Ishikawa (cell line): ENCODE results near the gene KLF3.

Experiments used
- CEBPB ChIP-seq: IDR thresholded peaks from 2 replicates; pipeline ENCODE4 v1.6.1; 2012
- CREB1 ChIP-seq: IDR thresholded peaks from 2 replicates; pipeline ENCODE4 v1.6.1; 2012; ENCODE audit warnings: low read depth
- EGR1 ChIP-seq: IDR thresholded peaks from 2 replicates; pipeline ENCODE4 v1.6.1; 2012
- EP300 ChIP-seq: IDR thresholded peaks from 2 replicates; pipeline ENCODE4 v1.6.1; 2012; ENCODE audit warnings: borderline replicate concordance
- FOXM1 ChIP-seq: IDR thresholded peaks from 2 replicates; pipeline ENCODE4 v1.6.1; 2012; ENCODE audit warnings: low read depth, borderline replicate concordance
- NFIC ChIP-seq: IDR thresholded peaks from 2 replicates; pipeline ENCODE4 v1.6.1; 2012
- RAD21 ChIP-seq: IDR thresholded peaks from 2 replicates; pipeline ENCODE4 v1.6.1; 2012; ENCODE audit warnings: low read depth
- REST ChIP-seq: IDR thresholded peaks from 2 replicates; pipeline ENCODE4 v1.6.1; 2012; ENCODE audit warnings: low read depth, mild to moderate bottlenecking
- TAF1 ChIP-seq: IDR thresholded peaks from 2 replicates; pipeline ENCODE4 v1.6.1; 2012; ENCODE audit warnings: low read depth, mild to moderate bottlenecking
- TCF12 ChIP-seq: IDR thresholded peaks from 2 replicates; pipeline ENCODE4 v1.6.1; 2012; ENCODE audit warnings: low read depth
- TEAD4 ChIP-seq: IDR thresholded peaks from 2 replicates; pipeline ENCODE4 v1.6.1; 2012
- USF1 ChIP-seq: IDR thresholded peaks from 2 replicates; pipeline ENCODE4 v1.6.1; 2012
- YY1 ChIP-seq: IDR thresholded peaks from 2 replicates; pipeline ENCODE4 v1.6.1; 2012; ENCODE audit warnings: low read depth
- ZBTB7A ChIP-seq: IDR thresholded peaks from 2 replicates; pipeline ENCODE4 v1.6.1; 2012; ENCODE audit warnings: low read depth
- TF ChIP-seq, protein P1 (sequence below): IDR thresholded peaks from 2 replicates; pipeline ENCODE4 v1.6.1; 2012

The KLF3 gene

DNA sequence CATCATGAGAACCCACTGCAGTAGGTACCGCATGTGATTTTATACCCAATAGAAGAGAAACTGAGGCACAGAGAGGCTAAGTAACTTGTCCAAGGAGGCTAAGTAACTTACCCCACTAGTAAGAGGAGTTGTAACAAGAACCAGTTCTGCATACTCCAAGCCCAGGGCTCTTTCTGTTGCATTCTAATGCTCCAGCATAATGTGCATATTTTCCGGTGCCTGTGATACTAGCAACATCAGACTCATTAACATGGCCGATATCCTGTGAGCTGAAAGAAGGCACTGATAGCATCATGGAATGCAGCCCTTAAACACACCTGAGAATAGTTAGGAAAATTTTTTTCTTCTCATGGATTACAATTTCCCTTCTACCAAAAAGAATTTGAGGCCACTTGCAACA lies 39.7 kb upstream of the KLF3 start:
- TF ChIP-seq NFIC: no peak
- no peak for TF ChIP-seq RAD21
- no peak for TF ChIP-seq CREB1
- TF ChIP-seq EP300: no peak
- no peak for TF ChIP-seq YY1
- no peak for TF ChIP-seq EGR1
- TF ChIP-seq, protein P1, sequence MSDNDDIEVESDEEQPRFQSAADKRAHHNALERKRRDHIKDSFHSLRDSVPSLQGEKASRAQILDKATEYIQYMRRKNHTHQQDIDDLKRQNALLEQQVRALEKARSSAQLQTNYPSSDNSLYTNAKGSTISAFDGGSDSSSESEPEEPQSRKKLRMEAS: no peak

GRCh38 chr4:38625508-38625907 lies 38.5 kb upstream of the KLF3 start:
- TF ChIP-seq TCF12 (no peak), YY1 (no peak)

DNA sequence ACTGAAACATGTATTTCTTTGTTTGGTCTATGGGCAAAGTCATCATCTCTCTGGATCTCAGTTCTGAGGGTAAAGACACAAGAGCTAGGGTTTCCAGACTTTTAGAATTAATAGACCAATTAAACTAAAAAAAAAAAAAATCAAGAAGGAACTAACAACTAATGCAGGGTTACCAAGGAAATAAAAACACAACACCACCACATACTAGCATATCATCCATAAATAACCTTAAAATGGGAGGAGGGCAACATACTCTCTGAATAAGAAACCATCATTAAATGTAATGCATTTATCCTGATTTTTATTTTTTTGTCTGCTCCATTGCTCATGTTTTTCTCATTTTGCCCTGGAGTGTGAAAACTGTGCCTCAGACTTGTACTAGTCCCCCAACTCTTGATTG lies 33.5 kb upstream of the KLF3 start:
- no peak for TF ChIP-seq ZBTB7A
- TF ChIP-seq NFIC: no peak
- no peak for TF ChIP-seq FOXM1
- TF ChIP-seq, protein P1: no peak
- TF ChIP-seq USF1: no peak
- TF ChIP-seq TCF12: no peak
- no peak for TF ChIP-seq YY1
- no peak for TF ChIP-seq TAF1
- TF ChIP-seq CEBPB: no peak
- TF ChIP-seq TEAD4: no peak
- no peak for TF ChIP-seq CREB1
- no peak for TF ChIP-seq RAD21
- no peak for TF ChIP-seq REST
- TF ChIP-seq EP300: no peak

DNA sequence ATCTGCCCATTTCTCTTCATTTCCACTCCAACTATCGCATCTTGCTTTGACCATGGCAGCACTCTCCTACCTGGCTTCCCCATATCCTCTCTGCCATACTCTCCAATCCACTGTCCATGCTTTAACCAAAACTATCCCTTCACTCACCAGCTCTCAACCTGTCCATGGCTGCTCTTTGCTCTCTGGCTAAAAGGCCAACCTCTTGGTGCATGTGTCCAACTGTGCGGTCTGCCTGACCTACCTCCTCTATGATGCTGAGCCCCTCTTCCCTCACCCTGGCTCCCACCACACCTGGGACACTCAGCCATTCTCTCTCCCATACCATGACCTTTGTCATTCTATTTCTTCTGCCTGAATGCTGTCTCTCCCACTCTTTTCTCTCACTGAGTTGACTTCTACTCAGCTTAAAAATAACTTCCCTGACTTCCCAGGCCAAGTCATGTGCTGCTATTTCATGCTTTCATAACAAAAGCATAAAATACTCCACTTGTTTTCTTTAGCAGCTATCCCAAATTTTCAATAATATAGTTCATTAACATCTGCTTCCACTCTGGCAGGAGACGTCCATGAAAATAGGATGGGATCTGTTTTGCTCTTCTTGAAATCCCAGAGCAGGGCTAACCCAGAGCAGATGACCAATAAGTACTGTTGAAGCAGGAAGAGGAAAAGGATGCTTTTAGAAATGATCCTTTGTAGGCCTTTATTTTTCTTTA lies 29.8 kb upstream of the KLF3 start:
- no peak for TF ChIP-seq FOXM1
- TF ChIP-seq EGR1: no peak
- no peak for TF ChIP-seq REST
- TF ChIP-seq USF1: no peak
- no peak for TF ChIP-seq TEAD4
- TF ChIP-seq CREB1: no peak
- TF ChIP-seq EP300: no peak
- TF ChIP-seq TAF1: no peak
- no peak for TF ChIP-seq NFIC
- TF ChIP-seq, protein P1: no peak
- no peak for TF ChIP-seq YY1
- TF ChIP-seq RAD21: no peak
- no peak for TF ChIP-seq CEBPB
- no peak for TF ChIP-seq TCF12
- no peak for TF ChIP-seq ZBTB7A

- TF ChIP-seq, protein P1: no peak
- TF ChIP-seq RAD21 (no peak), TAF1 (no peak), EGR1 (no peak), ZBTB7A (no peak), USF1 (no peak), TEAD4 (no peak), EP300 (no peak), TCF12 (no peak), YY1 (no peak), REST (no peak), CREB1 (no peak), NFIC (no peak), FOXM1 (no peak), CEBPB (no peak)
Observed at GRCh38 chr4:38639242-38639641, 24.8 kb upstream of the KLF3 start.
